HG03565 (cell line): Measurements from ENCODE around the gene EMC8.
A peak's percentile ranks its signal among the peaks of the same experiment; 100 is the strongest.

ENCODE experiments used
- ATAC-seq: cut with Tn5 transposase; IDR thresholded peaks from one replicate; pipeline ENCODE4 v1.9.1; 2021; ENCODE audit warnings: mild to moderate bottlenecking, moderate library complexity; ENCODE audit not compliant: unreplicated experiment

EMC8 gene

GRCh38 chr16:85759136-85759535 lies 40.2 kb downstream of the EMC8 start:
- ATAC-seq: no peak

GRCh38 chr16:85757341-85757822 lies 42.0 kb downstream of the EMC8 start:
- ATAC-seq: no peak

GRCh38 chr16:85755929-85756768 lies 43.2 kb downstream of the EMC8 start:
- ATAC-seq: peak; percentile 43

- no peak for ATAC-seq
These were observed 44.9 kb downstream of the EMC8 start for GRCh38 chr16:85754413-85754812.

GRCh38 chr16:85753976-85754375 lies 45.4 kb downstream of the EMC8 start:
- no peak for ATAC-seq

- ATAC-seq: no peak
These were observed 45.8 kb downstream of the EMC8 start for GRCh38 chr16:85753559-85753958.

GRCh38 chr16:85752511-85753420 lies 46.6 kb downstream of the EMC8 start:
- no peak for ATAC-seq

- ATAC-seq: no peak
These were observed 47.4 kb downstream of the EMC8 start for GRCh38 chr16:85751698-85752501.

- ATAC-seq: no peak
These were observed 48.3 kb downstream of the EMC8 start, which contains the start of gene C16orf74 for GRCh38 chr16:85750827-85751697. Gene C16orf74, minus strand, starts transcription at chr16:85751096. Its CDS starts 15,879 bp downstream, at chr16:85735217.

- ATAC-seq: no peak
These were observed 49.1 kb downstream of the EMC8 start for GRCh38 chr16:85750146-85750826.

GRCh38 chr16:85749771-85750145 lies 49.6 kb downstream of the EMC8 start:
- ATAC-seq: no peak

GRCh38 chr16:85746460-85747215 lies 52.7 kb downstream of the EMC8 start:
- ATAC-seq: no peak

- no peak for ATAC-seq
These were observed 60.2 kb downstream of the EMC8 start for GRCh38 chr16:85738923-85739715.

- no peak for ATAC-seq
These were observed 62.4 kb downstream of the EMC8 start for GRCh38 chr16:85736921-85737320.

GRCh38 chr16:85735946-85736345 lies 63.4 kb downstream of the EMC8 start:
- no peak for ATAC-seq

- ATAC-seq: no peak
These were observed 64.1 kb downstream of the EMC8 start for GRCh38 chr16:85735225-85735635.

- no peak for ATAC-seq
These were observed 64.9 kb downstream of the EMC8 start for GRCh38 chr16:85734311-85735017.
